Activated T-cell treated with anti-CD3 and anti-CD28 coated beads, Interleukin-2, amount 50 U/mL, for 4 hours (primary cell): ENCODE measurements around the gene PRR3. TPM values are rescaled to one million over a fixed set of nuclear protein-coding genes. Genes with fewer than 3 reads are reported as not detected.
"Not testable (repeated sequence)": the region's sequence is repeated elsewhere in the genome, so short reads cannot be mapped to it uniquely, and the experiment has no call there.

Experiments
- ATAC-seq, 2 donors: fragments of 200-7000 bp; cut with Tn5 transposase; one replicate each; pipeline ENCODE4 v1.10.0; 2021
- DNase-seq: peaks from one replicate; pipeline ENCODE4 v3.0.0-alpha.2; 2020
- H3K27me3 Mint-ChIP-seq: one replicate; pipeline ENCODE4 v1.8.0; 2021; ENCODE audit warnings: low read depth, mixed read lengths
- H3K36me3 Mint-ChIP-seq: one replicate; pipeline ENCODE4 v1.8.0; 2022; ENCODE audit warnings: mixed read lengths; ENCODE audit not compliant: insufficient read depth
- H3K4me1 Mint-ChIP-seq: one replicate; pipeline ENCODE4 v1.8.0; 2021; ENCODE audit warnings: low read depth, mixed read lengths
- H3K4me3 Mint-ChIP-seq: one replicate; pipeline ENCODE4 v1.8.0; 2021; ENCODE audit warnings: mild to moderate bottlenecking, moderate library complexity, mixed read lengths
- H3K9me3 Mint-ChIP-seq: one replicate; pipeline ENCODE4 v1.8.0; 2021; ENCODE audit warnings: mixed read lengths
- total RNA-seq, 3 donors: library from RNA; stranded (reverse); gene quantifications; one replicate each; pipeline ENCODE4 v1.2.1, GENCODE V29; 2021

The PRR3 gene
- total RNA-seq, 3 donors from 2014 or later, result 41.3 to 49.3 (median 43.8) TPM

DNA sequence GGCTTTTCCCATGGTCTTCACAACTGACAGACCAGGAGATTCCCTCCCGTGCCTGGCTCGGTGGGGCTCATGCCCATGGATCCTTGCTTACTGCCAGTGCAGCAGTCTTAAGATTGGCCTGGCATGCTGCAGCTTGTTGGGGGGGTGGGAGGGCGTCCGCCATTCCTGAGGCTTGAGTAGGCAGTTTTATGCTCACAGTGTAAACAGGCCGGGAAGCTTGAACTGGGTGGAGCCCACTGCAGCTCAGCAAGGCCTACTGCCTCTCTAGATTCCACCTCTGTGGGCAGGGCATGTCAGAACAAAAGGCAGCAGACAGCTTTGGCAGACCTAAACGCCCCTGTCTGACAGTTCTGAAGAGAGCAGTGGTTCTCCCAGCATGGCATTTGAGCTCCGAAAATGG, 36.0 kb upstream of the PRR3 start:
- DNase-seq, H3K4me3 Mint-ChIP-seq, ATAC-seq, H3K27me3 Mint-ChIP-seq: not testable (repeated sequence)
- Mint-ChIP-seq H3K36me3 (peaks cover 12% of the 10 kb centered on the region), H3K9me3 (peaks cover 28% of the 10 kb centered on the region), H3K4me1 (peaks cover 70% of the 10 kb centered on the region)

- H3K9me3 Mint-ChIP-seq, result peaks cover 28% of the 10 kb centered on the region
- H3K36me3 Mint-ChIP-seq, result peaks cover 12% of the 10 kb centered on the region
- not testable (repeated sequence) for DNase-seq, H3K27me3 Mint-ChIP-seq, H3K4me3 Mint-ChIP-seq, ATAC-seq
- peaks cover 72% of the 10 kb centered on the region for H3K4me1 Mint-ChIP-seq
Measured at GRCh38 chr6:30521952-30522351, 35.1 kb upstream of the PRR3 start.

- H3K36me3 Mint-ChIP-seq, ATAC-seq, H3K4me3 Mint-ChIP-seq, H3K27me3 Mint-ChIP-seq, DNase-seq: not testable (repeated sequence)
- H3K9me3 Mint-ChIP-seq, result peaks cover 22% of the 10 kb centered on the region
- peaks cover 78% of the 10 kb centered on the region for H3K4me1 Mint-ChIP-seq
Measured at GRCh38 chr6:30526444-30526843, 30.7 kb upstream of the PRR3 start.

GRCh38 chr6:30529349-30529875, 27.7 kb upstream of the PRR3 start:
- Mint-ChIP-seq H3K4me3 (peak overlapping the region; percentile 66), H3K4me1 (peaks cover 76% of the 10 kb centered on the region)
- H3K27me3 Mint-ChIP-seq, H3K36me3 Mint-ChIP-seq, H3K9me3 Mint-ChIP-seq: not testable (repeated sequence)
- peak; percentile 37 for DNase-seq
- ATAC-seq, result peak; percentile 49 to 70

DNA sequence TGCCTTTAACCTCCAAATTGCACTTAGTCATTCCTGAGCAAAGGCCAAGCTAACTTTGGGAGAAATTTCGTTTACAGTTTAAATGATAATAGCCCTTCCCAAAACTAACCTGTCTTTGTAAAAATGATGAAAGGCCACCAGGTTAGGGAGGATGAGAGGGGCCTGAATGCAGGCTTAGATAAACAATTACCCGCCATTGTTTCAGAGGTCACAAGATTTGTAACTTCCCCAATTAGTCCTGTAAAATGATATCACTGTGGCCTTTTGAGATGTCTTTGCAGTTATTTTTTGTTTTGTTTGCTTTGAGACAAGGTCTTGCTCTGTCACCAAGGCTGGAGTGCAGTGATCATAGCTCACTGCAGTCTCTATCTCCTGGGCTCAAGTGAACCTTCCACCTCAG, 27.1 kb upstream of the PRR3 start:
- H3K4me1 Mint-ChIP-seq, result peaks cover 70% of the 10 kb centered on the region
- H3K27me3 Mint-ChIP-seq, result no peaks in the 10 kb centered on the region
- DNase-seq (no peak), ATAC-seq (no peak)
- H3K4me3 Mint-ChIP-seq, result peak overlapping the region; percentile 66
- H3K36me3 Mint-ChIP-seq, result peaks cover under 1% of the 10 kb centered on the region
- no peaks in the 10 kb centered on the region for H3K9me3 Mint-ChIP-seq

DNA sequence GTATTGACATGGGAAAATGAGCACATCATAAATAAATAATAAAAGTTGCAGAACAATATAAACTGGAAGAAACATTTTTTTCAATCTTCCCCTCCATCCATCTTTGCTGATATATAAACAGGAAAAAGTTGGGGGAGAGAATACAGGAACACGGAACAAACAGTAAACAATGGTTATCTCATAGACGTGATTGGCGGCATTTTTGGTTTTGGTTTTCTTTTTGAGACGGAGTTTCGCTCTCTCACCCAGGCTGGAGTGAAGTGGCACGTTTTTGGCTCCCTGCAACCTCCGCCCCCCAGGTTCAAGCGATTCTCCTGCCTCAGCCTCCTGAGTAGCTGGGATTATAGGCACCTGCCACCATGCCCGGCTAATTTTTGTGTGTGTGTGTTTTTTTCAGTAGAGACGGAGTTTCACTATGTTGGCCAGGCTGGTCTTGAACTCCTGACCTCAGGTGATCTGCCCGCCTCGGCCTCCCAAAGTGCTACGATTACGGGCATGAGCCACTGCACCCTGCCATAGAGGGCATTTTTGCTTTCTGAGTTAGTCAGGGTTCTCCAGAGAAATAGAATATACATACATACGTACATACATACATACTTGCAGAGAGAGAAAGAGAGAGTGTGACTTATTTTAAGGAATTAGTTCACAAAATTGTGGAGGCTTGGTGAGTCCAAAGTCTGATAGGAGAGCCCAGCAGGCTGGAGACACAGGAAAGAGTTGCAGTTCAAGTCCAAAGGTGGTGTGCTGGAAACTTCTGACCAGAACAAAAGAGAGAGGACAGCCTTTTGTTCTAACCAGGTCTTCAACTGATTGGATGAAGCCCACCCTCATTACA, 23.4 kb upstream of the PRR3 start:
- Mint-ChIP-seq H3K27me3 (no peaks in the 10 kb centered on the region), H3K9me3 (no peaks in the 10 kb centered on the region), H3K4me3 (peak overlapping the region; percentile 63), H3K4me1 (peaks cover 46% of the 10 kb centered on the region), H3K36me3 (no peaks in the 10 kb centered on the region)
- no peak for ATAC-seq
- no peak for DNase-seq

DNA sequence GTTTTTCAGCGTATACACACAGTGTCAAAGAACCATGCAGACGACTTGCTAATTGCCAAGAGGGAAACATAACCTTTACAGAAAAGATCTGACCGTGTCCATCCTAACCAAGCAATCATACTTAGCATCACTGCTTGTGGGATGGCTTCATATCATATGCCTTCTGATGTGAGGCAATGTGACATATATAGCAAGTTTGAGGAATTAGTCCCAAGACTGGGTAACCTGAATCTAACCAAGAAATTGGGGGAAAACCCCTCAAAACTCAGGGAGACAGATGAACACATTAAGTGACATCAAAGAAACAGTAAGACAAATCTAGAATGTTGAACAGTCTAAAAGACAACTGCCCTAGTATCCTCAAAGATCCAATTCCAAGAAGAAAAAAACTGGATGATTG, 19.2 kb upstream of the PRR3 start:
- DNase-seq, result no peak
- Mint-ChIP-seq H3K4me1 (peaks cover 26% of the 10 kb centered on the region), H3K9me3 (no peaks in the 10 kb centered on the region), H3K4me3 (no peak overlapping the region), H3K36me3 (no peaks in the 10 kb centered on the region), H3K27me3 (no peaks in the 10 kb centered on the region)
- ATAC-seq, result no peak

GRCh38 chr6:30541515-30542403, 15.3 kb upstream of the PRR3 start:
- DNase-seq, result peak; percentile 76
- H3K27me3 Mint-ChIP-seq, result no peaks in the 10 kb centered on the region
- H3K4me1 Mint-ChIP-seq, result peaks cover 36% of the 10 kb centered on the region
- H3K4me3 Mint-ChIP-seq, result peak overlapping the region; percentile 79
- ATAC-seq, result peak; percentile 83 to 85
- peaks cover 13% of the 10 kb centered on the region for H3K36me3 Mint-ChIP-seq
- no peaks in the 10 kb centered on the region for H3K9me3 Mint-ChIP-seq

DNA sequence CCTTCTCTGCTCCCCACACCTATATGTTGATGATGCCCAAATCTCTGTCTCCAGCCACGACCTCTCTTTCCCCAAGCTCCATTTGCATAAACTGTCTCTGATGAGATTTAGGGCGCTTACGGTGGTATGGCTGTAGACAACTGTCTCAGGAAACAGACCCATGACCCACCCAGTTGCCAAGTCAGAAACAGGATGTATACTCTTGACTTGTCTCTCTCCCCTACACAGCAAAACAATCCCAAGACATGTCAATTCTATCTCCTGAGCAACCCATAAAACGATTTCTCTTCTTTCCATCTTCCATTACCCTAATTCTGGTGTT, 14.7 kb upstream of the PRR3 start:
- Mint-ChIP-seq H3K9me3 (no peaks in the 10 kb centered on the region), H3K27me3 (no peaks in the 10 kb centered on the region), H3K36me3 (peaks cover 14% of the 10 kb centered on the region), H3K4me3 (peak overlapping the region; percentile 79), H3K4me1 (peaks cover 36% of the 10 kb centered on the region)
- peak; percentile 26 to 41 for ATAC-seq
- no peak for DNase-seq

- Mint-ChIP-seq H3K9me3 (no peaks in the 10 kb centered on the region), H3K36me3 (peaks cover 14% of the 10 kb centered on the region)
- ATAC-seq, result no peak
Measured at GRCh38 chr6:30542915-30543314, 14.2 kb upstream of the PRR3 start.

GRCh38 chr6:30543821-30544220, 13.3 kb upstream of the PRR3 start:
- H3K4me3 Mint-ChIP-seq, result no peak overlapping the region
- no peaks in the 10 kb centered on the region for H3K9me3 Mint-ChIP-seq
- DNase-seq (peak; percentile 21), ATAC-seq (no peak)
- H3K27me3 Mint-ChIP-seq, result no peaks in the 10 kb centered on the region
- H3K4me1 Mint-ChIP-seq, result peaks cover 31% of the 10 kb centered on the region
- peaks cover 22% of the 10 kb centered on the region for H3K36me3 Mint-ChIP-seq

More at GRCh38 chr6:30542915-30543314, 14.2 kb upstream of the PRR3 start:
- Mint-ChIP-seq H3K4me1 (peaks cover 34% of the 10 kb centered on the region), H3K4me3 (peak overlapping the region; percentile 79), H3K27me3 (no peaks in the 10 kb centered on the region)
- DNase-seq, result no peak

DNA sequence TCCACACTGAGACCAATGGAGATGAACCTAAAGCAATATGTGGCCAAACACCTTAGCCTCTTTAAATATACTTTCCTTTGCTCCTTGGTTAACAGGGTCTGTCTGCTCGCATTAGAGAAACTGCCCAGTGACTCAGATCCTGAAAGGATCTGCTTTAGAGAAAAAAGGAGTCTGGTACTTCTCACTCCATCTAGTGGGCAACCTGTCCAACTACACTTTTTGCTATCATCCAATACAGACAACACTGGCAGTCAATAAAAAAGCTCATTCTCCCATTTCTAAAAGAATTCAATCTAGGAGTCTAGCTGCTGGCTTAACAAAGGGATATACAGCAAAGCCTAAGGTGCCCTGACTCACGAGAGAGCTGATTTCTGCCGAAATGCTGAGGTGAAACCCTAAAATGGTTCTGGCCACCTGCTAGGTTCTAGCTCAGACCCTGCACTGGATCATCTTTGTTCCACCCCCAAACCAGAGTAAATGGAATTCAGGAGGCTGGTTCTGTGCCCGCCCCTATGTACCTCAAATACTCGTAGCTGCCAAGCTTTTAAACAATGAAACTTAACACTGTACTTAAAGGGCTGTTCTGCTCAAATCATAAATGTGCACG, 12.3 kb upstream of the PRR3 start:
- Mint-ChIP-seq H3K36me3 (peaks cover 27% of the 10 kb centered on the region), H3K9me3 (no peaks in the 10 kb centered on the region), H3K4me3 (no peak overlapping the region), H3K27me3 (no peaks in the 10 kb centered on the region), H3K4me1 (peaks cover 31% of the 10 kb centered on the region)
- DNase-seq (no peak), ATAC-seq (peak; percentile 58 to 65)

- Mint-ChIP-seq H3K4me3 (no peak overlapping the region), H3K36me3 (peaks cover 51% of the 10 kb centered on the region), H3K9me3 (no peaks in the 10 kb centered on the region), H3K4me1 (peaks cover 23% of the 10 kb centered on the region), H3K27me3 (no peaks in the 10 kb centered on the region)
- DNase-seq (no peak), ATAC-seq (no peak)
Measured at GRCh38 chr6:30547454-30547853, 9.6 kb upstream of the PRR3 start.

- Mint-ChIP-seq H3K27me3 (no peaks in the 10 kb centered on the region), H3K9me3 (no peaks in the 10 kb centered on the region), H3K4me1 (peaks cover 14% of the 10 kb centered on the region), H3K4me3 (no peak overlapping the region), H3K36me3 (peaks cover 60% of the 10 kb centered on the region)
- DNase-seq (no peak), ATAC-seq (no peak)
Measured at GRCh38 chr6:30548375-30548774, 8.7 kb upstream of the PRR3 start.
